ENCODE data around the gene ARL8B. TPM values are rescaled to one million over a fixed set of nuclear protein-coding genes. Genes with fewer than 3 reads are reported as not detected.

ARL8B gene
- total and polyA plus RNA-seq, 2 of the 8 experiments (the other 6 are each of a cell fraction or from before 2014, with no cell fraction given): 14.5 to 27.8 TPM

DNA sequence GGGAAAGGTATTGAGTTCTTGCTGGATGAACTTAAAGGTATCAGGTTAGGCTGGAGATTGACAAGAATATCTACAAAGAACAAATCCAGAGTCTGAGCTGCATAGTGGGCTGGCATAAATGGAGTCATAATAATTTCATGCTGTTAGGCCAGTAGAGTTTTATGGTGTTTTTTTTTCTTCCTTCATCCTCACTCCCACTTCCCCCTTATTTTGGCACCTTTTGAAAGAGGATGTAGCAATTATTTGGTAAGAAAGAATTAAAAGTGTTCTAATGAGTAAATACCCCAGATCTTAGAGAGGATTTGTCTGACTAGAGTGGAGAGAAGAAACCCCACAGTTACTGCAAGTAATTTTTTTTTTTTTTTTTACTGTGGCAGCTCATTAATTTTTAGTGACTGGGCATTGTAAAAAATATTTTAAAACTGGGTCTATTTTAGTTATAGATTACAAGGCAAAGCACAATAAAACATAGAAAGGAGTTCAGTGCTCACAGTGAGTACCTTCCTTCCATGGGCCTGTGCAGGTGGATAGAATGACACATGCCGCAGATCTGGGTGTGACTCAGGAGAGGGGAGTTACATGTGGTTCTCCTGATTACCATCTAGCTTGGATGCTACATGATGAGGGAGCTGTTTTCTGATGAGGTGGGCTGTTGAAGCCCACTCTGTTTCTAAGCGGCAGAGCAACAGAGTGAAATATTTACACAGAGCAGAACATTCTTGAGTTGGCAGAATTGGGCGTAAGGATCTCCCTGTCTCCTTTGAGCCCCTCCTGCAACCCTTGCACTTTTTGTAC is 70.7 kb downstream of the ARL8B start:
- no peak overlapping the region for H2BK12ac ChIP-seq (ENCODE audit: low read depth, low read length)
- H3K14ac ChIP-seq (ENCODE audit: insufficient read length): no peak overlapping the region
- H3K18ac ChIP-seq (ENCODE audit: extremely low read depth, low read length): no peak overlapping the region
- no peak overlapping the region for H3K27ac ChIP-seq (ENCODE audit: low read depth, low read length)
- peaks cover 4 to 7% of the 10 kb centered on the region in 2 experiments for H4K20me1 ChIP-seq (replicated peaks in 1 of 2; ENCODE audit: control insufficient read depth in 1 of 2, insufficient read depth in 2 of 2, low read length in 2 of 2)
- H3K56ac ChIP-seq (replicated peaks; ENCODE audit: insufficient read length, low read depth, low read length): no peak overlapping the region
- H3K23me2 ChIP-seq (ENCODE audit: low read depth, low read length): peaks cover 9% of the 10 kb centered on the region
- no peak overlapping the region for H3K4ac ChIP-seq (replicated peaks; ENCODE audit: insufficient read length, low read depth, low read length)
- H2BK120ac ChIP-seq (replicated peaks; ENCODE audit: low read depth, low read length): no peak overlapping the region
- no peak overlapping the region for H3K4me3 ChIP-seq (ENCODE audit: extremely low read depth in 1 of 4, insufficient read depth in 2 of 4, low read depth in 3 of 4, low read length in 4 of 4)
- 96% methylated on average over 3 of the region's 3 CpGs; no CpG with 5 or more reads in 1 of the 2 experiments for WGBS, 2 experiments (ENCODE audit: extremely low coverage in 1 of 2, insufficient coverage in 1 of 2, insufficient read length in 1 of 2, insufficient replicate concordance in 2 of 2, low coverage in 1 of 2, low lambda C conversion rate in 2 of 2, missing lambda C conversion rate in 1 of 2)
- H4K8ac ChIP-seq (ENCODE audit: extremely low read depth, insufficient read depth, low read length): no peak overlapping the region
- H3K79me2 ChIP-seq (ENCODE audit: control insufficient read depth in 1 of 2, insufficient read depth in 2 of 2, low read length in 2 of 2): peaks cover 2 to 66% of the 10 kb centered on the region in 2 experiments; a peak in 3 of 4 replicates
- peaks cover 0 to 3% (median 0%) of the 10 kb centered on the region in 4 experiments; a peak in 1 of 7 replicates for H3K27me3 ChIP-seq (replicated peaks in 1 of 4; ENCODE audit: control insufficient read depth in 3 of 4, extremely low read depth in 1 of 4, insufficient read depth in 3 of 4, low read length in 3 of 4)
- CTCF ChIA-PET (ENCODE audit: partially characterized antibody): interaction anchor here (0.5 to 1.4 kb wide), 5 partner anchors 18 to 210 kb away, joined by 3 to 4 read pairs (median 3); no protein-coding TSS in a partner anchor
- POLR2A ChIA-PET (ENCODE audit: partially characterized antibody): interaction anchor here (1.0 to 5.8 kb wide), 2 partner anchors 7 to 10 kb away, joined by 5 to 46 read pairs; partner anchors contain the start of gene EDEM1
- no peak for FAIRE-seq
- TF ChIP-seq, protein P1, sequence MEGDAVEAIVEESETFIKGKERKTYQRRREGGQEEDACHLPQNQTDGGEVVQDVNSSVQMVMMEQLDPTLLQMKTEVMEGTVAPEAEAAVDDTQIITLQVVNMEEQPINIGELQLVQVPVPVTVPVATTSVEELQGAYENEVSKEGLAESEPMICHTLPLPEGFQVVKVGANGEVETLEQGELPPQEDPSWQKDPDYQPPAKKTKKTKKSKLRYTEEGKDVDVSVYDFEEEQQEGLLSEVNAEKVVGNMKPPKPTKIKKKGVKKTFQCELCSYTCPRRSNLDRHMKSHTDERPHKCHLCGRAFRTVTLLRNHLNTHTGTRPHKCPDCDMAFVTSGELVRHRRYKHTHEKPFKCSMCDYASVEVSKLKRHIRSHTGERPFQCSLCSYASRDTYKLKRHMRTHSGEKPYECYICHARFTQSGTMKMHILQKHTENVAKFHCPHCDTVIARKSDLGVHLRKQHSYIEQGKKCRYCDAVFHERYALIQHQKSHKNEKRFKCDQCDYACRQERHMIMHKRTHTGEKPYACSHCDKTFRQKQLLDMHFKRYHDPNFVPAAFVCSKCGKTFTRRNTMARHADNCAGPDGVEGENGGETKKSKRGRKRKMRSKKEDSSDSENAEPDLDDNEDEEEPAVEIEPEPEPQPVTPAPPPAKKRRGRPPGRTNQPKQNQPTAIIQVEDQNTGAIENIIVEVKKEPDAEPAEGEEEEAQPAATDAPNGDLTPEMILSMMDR (IDR thresholded peaks at IDR 0.05; ENCODE audit: control extremely low read depth in 1 of 3, insufficient read depth in 1 of 3, low read depth in 1 of 3, low read length in 3 of 3): no peak
- no peak for TF ChIP-seq BRCA1 (IDR thresholded peaks at IDR 0.05; ENCODE audit: low read depth, low read length)
- no peak for TF ChIP-seq FOSL1 (IDR thresholded peaks at IDR 0.05; ENCODE audit: insufficient read depth, low read depth, low read length)
- TF ChIP-seq SP4 (IDR thresholded peaks at IDR 0.05; ENCODE audit: low read length): no peak
- no peak for TF ChIP-seq SP1 (IDR thresholded peaks at IDR 0.05; ENCODE audit: low read depth, low read length)
- TF ChIP-seq POLR2A (IDR thresholded peaks at IDR 0.05; ENCODE audit: control extremely low read depth in 1 of 2, low read depth in 2 of 2, low read length in 2 of 2): no peak
- TF ChIP-seq, protein P2, sequence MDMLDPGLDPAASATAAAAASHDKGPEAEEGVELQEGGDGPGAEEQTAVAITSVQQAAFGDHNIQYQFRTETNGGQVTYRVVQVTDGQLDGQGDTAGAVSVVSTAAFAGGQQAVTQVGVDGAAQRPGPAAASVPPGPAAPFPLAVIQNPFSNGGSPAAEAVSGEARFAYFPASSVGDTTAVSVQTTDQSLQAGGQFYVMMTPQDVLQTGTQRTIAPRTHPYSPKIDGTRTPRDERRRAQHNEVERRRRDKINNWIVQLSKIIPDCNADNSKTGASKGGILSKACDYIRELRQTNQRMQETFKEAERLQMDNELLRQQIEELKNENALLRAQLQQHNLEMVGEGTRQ (IDR thresholded peaks at IDR 0.05; ENCODE audit: low read length): no peak
- H2AK5ac ChIP-seq (ENCODE audit: low read depth, low read length): no peak overlapping the region
- no peak overlapping the region for H2BK20ac ChIP-seq (ENCODE audit: low read length)
- H4K5ac ChIP-seq (ENCODE audit: insufficient read length, low read depth, low read length): no peak overlapping the region
- no peak overlapping the region for H2BK5ac ChIP-seq (ENCODE audit: low read depth, low read length)
- H2AFZ ChIP-seq (ENCODE audit: low read length): no peak overlapping the region
- no peak for DNase-seq (ENCODE audit: low read depth in 1 of 2, low spot score in 2 of 2)
- no peak overlapping the region for H4K91ac ChIP-seq (replicated peaks; ENCODE audit: insufficient read length, low read length)
- H3K4me1 ChIP-seq (replicated peaks in 1 of 4; ENCODE audit: control insufficient read depth in 3 of 4, insufficient read depth in 4 of 4, low read length in 3 of 4): peaks cover 0 to 14% (median 12%) of the 10 kb centered on the region in 4 experiments; a peak in 5 of 7 replicates
- H3K23ac ChIP-seq (ENCODE audit: insufficient read length): no peak overlapping the region
- H3K36me3 ChIP-seq (ENCODE audit: control insufficient read depth in 2 of 4, insufficient read depth in 4 of 4, low read length in 3 of 4): peaks cover 0 to 6% (median 0%) of the 10 kb centered on the region in 4 experiments; a peak in 2 of 8 replicates
- no peaks in the 10 kb centered on the region for H3K9me3 ChIP-seq (ENCODE audit: insufficient read depth in 2 of 2, low read depth in 1 of 2, low read length in 1 of 2)
- H3K9ac ChIP-seq (replicated peaks in 1 of 4; ENCODE audit: extremely low read depth in 1 of 4, low read depth in 3 of 4, low read length in 3 of 4): no peak overlapping the region
- H2BK15ac ChIP-seq (ENCODE audit: low read length): no peak overlapping the region
- peaks cover 4% of the 10 kb centered on the region; the same call in 1 of the 2 replicates for H3K79me1 ChIP-seq (ENCODE audit: low read depth, low read length)
- no peak overlapping the region for H3K4me2 ChIP-seq (ENCODE audit: insufficient read depth in 1 of 2, low read depth in 2 of 2, low read length in 2 of 2)

Measured in H1 (cell line).